SU-DHL-6 (cell line): Measurements from ENCODE around the gene SYT7.

Experiments used
- EZH2phosphoT487 ChIP-seq: fragments of 200-600 bp; sonication (generic), shearing (Covaris generic); conservative IDR thresholded peaks from 2 replicates; pipeline ENCODE4 v1.6.1; 2018; ENCODE audit warnings: mild to moderate bottlenecking, antibody characterized with exemption, low read length, moderate library complexity, mixed read lengths
- TF ChIP-seq, protein P1 (sequence below): fragments of 200-600 bp; sonication (generic); IDR thresholded peaks from one replicate; pipeline ENCODE4 v1.5.1; 2017; ENCODE audit warnings: antibody characterized with exemption, mild to moderate bottlenecking, low read length, moderate library complexity; ENCODE audit not compliant: insufficient read depth, poor library complexity, severe bottlenecking

DNA sequence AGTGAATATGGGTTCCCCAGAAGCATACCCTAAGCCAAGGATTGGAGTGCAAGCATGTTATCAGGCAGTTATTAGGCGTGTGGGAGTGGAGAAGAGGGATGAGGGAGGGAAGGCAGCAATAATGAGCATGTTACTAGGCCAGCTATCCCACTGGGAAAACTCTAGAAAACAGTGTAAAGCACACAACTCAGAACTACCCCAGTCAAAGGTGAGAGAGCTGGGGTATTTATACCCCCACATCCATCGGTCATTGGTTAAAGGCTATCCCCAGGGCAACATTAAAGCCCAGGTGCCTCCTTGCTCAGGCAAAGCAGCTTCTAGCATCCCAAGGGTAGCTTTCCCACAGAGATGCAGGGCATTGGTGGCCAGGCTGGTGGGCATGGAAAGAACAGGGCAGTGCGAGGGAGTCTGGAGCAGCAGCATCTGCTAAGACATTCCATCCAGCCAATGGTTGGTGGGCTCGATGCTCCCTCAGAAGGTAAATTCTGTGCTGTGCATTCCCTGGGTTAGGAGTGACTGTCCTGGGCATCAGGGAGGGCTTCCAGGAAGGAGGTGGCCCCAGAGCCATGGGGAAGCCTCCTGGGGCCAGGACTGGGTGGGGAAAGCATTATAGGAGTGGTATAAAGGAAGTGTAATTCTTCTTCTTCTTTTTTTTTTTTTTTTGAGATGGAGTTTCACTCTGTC, 93.4 kb downstream of the SYT7 start:
- TF ChIP-seq, protein P1, sequence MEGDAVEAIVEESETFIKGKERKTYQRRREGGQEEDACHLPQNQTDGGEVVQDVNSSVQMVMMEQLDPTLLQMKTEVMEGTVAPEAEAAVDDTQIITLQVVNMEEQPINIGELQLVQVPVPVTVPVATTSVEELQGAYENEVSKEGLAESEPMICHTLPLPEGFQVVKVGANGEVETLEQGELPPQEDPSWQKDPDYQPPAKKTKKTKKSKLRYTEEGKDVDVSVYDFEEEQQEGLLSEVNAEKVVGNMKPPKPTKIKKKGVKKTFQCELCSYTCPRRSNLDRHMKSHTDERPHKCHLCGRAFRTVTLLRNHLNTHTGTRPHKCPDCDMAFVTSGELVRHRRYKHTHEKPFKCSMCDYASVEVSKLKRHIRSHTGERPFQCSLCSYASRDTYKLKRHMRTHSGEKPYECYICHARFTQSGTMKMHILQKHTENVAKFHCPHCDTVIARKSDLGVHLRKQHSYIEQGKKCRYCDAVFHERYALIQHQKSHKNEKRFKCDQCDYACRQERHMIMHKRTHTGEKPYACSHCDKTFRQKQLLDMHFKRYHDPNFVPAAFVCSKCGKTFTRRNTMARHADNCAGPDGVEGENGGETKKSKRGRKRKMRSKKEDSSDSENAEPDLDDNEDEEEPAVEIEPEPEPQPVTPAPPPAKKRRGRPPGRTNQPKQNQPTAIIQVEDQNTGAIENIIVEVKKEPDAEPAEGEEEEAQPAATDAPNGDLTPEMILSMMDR = no peak
- no peak for TF ChIP-seq EZH2phosphoT487
